Smooth muscle cell (in vitro differentiated cells): ENCODE data around the gene CEP55. TPM values are rescaled to one million over a fixed set of nuclear protein-coding genes. Genes with fewer than 3 reads are reported as not detected.

Experiments
- DNase-seq: peaks from one replicate; lab custom pipeline; 2025; ENCODE audit not compliant: unreplicated experiment; lab: John Stamatoyannopoulos, UW
- H2AFZ ChIP-seq: fragments of 200-600 bp; sonication (generic); 2 replicates; pipeline ENCODE4 v1.6.0; 2016; ENCODE audit warnings: antibody characterized with exemption, low read depth, mild to moderate bottlenecking
- H3F3A ChIP-seq: fragments of 200-600 bp; sonication (generic); 2 replicates; pipeline ENCODE4 v1.6.0; 2017; ENCODE audit warnings: antibody characterized with exemption, low read depth
- H3K27ac ChIP-seq: fragments of 200-600 bp; sonication (generic); 2 replicates; pipeline ENCODE4 v1.5.1; 2016; ENCODE audit warnings: low read depth, mild to moderate bottlenecking
- H3K27me3 ChIP-seq: fragments of 200-600 bp; sonication (generic); 2 replicates; pipeline ENCODE4 v1.6.1; 2016; ENCODE audit warnings: low read depth, mild to moderate bottlenecking
- H3K36me3 ChIP-seq: fragments of 200-600 bp; sonication (generic); 2 replicates; pipeline ENCODE4 v1.5.1; 2016; ENCODE audit warnings: low read depth
- H3K4me1 ChIP-seq: fragments of 200-600 bp; sonication (generic); 2 replicates; pipeline ENCODE4 v1.5.1; 2016; ENCODE audit warnings: low read depth
- H3K4me2 ChIP-seq: fragments of 200-600 bp; sonication (generic); 2 replicates; pipeline ENCODE4 v1.6.0; 2016; ENCODE audit warnings: mild to moderate bottlenecking
- H3K4me3 ChIP-seq: fragments of 200-600 bp; sonication (generic); 2 replicates; pipeline ENCODE4 v1.5.1; 2016; ENCODE audit warnings: mild to moderate bottlenecking
- H3K79me2 ChIP-seq: fragments of 200-600 bp; sonication (generic); 2 replicates; pipeline ENCODE4 v1.6.0; 2016; ENCODE audit warnings: low read depth, mild to moderate bottlenecking
- H3K9ac ChIP-seq: fragments of 200-600 bp; sonication (generic); 2 replicates; pipeline ENCODE4 v1.6.0; 2016; ENCODE audit warnings: low read depth
- H3K9me3 ChIP-seq: fragments of 200-600 bp; sonication (generic); replicated peaks from 2 replicates; pipeline ENCODE4 v1.5.1; 2016; ENCODE audit warnings: low read depth
- H4K20me1 ChIP-seq: fragments of 200-600 bp; sonication (generic); 2 replicates; pipeline ENCODE4 v1.6.0; 2016; ENCODE audit warnings: low read depth
- WGBS: methylation state at CpG from one replicate; pipeline ENCODE4 v1.1.7; 2016; ENCODE audit warnings: low lambda C conversion rate; 5-methylcytosine and 5-hydroxymethylcytosine counted together
- polyA plus RNA-seq: library from polyadenylated mRNA; unstranded; fragments of >200 nt; fragmentation: Nextera tagmentation; extraction: Ambion mirVana; gene quantifications from 2 replicates; pipeline ENCODE4 v1.2.1, GENCODE V29; 2016
- total RNA-seq: library from RNA; depleted of rRNA; stranded (reverse); fragments of >200 nt; gene quantifications from 2 replicates; pipeline ENCODE4 v1.2.3, GENCODE V29; 2014
- TF ChIP-seq, protein P1 (sequence below): fragments of 200-600 bp; sonication (generic); IDR thresholded peaks from 2 replicates; pipeline ENCODE4 v1.5.1; 2017; ENCODE audit warnings: borderline replicate concordance, mild to moderate bottlenecking, antibody characterized with exemption; ENCODE audit not compliant: insufficient read depth, poor library complexity, severe bottlenecking

The CEP55 gene
- total and polyA plus RNA-seq, 2 experiments from 2014 or later, result 6.8 to 9.3 TPM

DNA sequence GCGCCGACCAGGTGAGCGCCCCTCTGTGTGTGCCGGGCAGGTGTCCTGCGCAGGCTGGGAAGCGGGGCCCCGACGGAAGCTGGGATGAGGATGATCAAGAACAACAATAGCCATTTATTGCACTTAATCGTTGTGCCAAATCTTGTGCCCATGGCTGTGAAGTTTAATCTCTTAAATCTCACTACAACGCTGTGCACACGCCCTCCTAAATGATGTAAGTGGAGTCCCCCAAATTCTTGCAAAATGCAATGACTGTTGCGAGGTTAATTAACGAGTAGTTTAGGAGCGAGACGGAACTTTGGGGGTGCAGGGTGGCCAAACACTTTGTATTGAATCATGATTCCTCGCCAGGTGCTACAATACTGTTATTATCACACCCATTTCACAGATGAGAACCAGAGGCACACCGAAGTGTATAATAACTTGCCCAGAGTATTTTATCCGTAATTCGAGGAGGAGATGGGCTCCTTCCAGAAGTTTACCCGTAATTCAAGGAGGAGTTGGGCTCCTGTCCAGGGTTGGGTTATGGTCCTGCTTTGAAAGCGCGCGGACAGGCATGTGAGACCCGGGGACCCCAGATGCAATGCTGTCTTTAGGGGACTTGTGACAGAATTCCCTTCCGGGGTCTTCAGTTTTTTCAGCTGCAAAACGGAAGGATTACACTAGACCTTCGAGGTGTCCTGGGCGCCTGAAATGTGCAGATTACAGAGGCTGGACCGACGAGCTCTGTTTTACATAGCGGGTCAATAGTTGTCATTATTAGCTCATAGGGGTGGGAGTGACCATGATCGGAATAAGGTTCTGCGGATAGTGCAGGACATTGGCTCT lies 71.1 kb downstream of the CEP55 start:
- H3K4me1 ChIP-seq, result peaks cover 4% of the 10 kb centered on the region
- TF ChIP-seq, protein P1, sequence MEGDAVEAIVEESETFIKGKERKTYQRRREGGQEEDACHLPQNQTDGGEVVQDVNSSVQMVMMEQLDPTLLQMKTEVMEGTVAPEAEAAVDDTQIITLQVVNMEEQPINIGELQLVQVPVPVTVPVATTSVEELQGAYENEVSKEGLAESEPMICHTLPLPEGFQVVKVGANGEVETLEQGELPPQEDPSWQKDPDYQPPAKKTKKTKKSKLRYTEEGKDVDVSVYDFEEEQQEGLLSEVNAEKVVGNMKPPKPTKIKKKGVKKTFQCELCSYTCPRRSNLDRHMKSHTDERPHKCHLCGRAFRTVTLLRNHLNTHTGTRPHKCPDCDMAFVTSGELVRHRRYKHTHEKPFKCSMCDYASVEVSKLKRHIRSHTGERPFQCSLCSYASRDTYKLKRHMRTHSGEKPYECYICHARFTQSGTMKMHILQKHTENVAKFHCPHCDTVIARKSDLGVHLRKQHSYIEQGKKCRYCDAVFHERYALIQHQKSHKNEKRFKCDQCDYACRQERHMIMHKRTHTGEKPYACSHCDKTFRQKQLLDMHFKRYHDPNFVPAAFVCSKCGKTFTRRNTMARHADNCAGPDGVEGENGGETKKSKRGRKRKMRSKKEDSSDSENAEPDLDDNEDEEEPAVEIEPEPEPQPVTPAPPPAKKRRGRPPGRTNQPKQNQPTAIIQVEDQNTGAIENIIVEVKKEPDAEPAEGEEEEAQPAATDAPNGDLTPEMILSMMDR, result no peak
- H3K9me3 ChIP-seq, result no peaks in the 10 kb centered on the region
- no peak overlapping the region for H2AFZ ChIP-seq
- no peak overlapping the region for H3K27ac ChIP-seq
- H4K20me1 ChIP-seq, result no peaks in the 10 kb centered on the region
- no peaks in the 10 kb centered on the region for H3K79me2 ChIP-seq
- no peak overlapping the region for H3K9ac ChIP-seq
- 24% methylated on average over 33 of the region's 33 CpGs for WGBS
- no peak overlapping the region for H3K4me2 ChIP-seq
- H3K4me3 ChIP-seq, result no peak overlapping the region
- no peak for DNase-seq
- peaks cover 89% of the 10 kb centered on the region for H3K27me3 ChIP-seq
- H3K36me3 ChIP-seq, result no peaks in the 10 kb centered on the region
- H3F3A ChIP-seq, result no peaks in the 10 kb centered on the region

DNA sequence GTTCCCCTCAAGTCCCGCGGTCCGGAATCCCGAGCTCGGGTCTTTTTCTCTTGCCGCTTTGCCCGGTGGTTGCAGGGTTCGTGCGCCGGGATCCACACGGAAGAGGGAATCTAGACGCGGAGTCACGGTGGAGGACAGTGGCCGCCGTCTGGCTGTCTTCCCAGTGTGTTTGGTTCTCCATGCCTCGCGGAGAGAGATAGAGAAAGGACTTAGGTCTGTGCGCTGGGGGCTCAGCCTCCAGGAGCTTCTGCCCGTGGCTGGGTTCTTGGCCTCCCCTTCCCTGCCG lies 71.6 kb downstream of the CEP55 start:
- Histone ChIP-seq H3K36me3 (no peaks in the 10 kb centered on the region), H3K9me3 (no peaks in the 10 kb centered on the region), H3K4me1 (peaks cover 4% of the 10 kb centered on the region), H3K79me2 (no peaks in the 10 kb centered on the region), H4K20me1 (no peaks in the 10 kb centered on the region), H3K27me3 (peaks cover 93% of the 10 kb centered on the region), H3K9ac (no peak overlapping the region), H3K4me2 (no peak overlapping the region), H3F3A (no peaks in the 10 kb centered on the region), H2AFZ (no peak overlapping the region), H3K27ac (no peak overlapping the region), H3K4me3 (no peak overlapping the region)
- DNase-seq, result no peak
- 16% methylated on average over 21 of the region's 21 CpGs for WGBS
- TF ChIP-seq, protein P1, result no peak

DNA sequence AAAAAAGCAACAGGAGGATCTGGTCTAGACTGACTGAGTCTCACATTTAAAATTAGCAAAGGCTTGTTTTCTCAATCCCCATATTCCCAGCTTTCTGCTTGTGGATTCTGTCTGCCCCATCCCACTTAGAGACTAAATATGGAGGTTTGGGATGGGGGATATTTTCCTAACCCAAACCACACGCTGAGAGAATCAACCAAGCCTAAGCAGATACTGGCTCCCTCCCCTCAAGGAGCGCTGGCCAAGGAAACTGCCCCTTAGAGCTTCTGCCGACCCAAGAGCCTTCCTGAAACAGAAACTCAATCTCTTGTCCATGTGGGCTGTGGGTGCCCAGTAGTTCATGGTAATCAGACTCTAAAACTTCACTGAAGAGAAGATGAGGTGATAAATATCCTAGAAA lies 74.0 kb downstream of the CEP55 start:
- Histone ChIP-seq H3K36me3 (no peaks in the 10 kb centered on the region), H3K4me3 (no peak overlapping the region), H3K79me2 (no peaks in the 10 kb centered on the region), H3K4me1 (peaks cover 4% of the 10 kb centered on the region), H2AFZ (no peak overlapping the region), H3K9ac (no peak overlapping the region), H3K9me3 (no peaks in the 10 kb centered on the region), H3K27me3 (peaks cover 91% of the 10 kb centered on the region), H3K27ac (no peak overlapping the region), H3K4me2 (no peak overlapping the region), H4K20me1 (no peaks in the 10 kb centered on the region), H3F3A (no peaks in the 10 kb centered on the region)
- DNase-seq, result no peak
- 46% methylated on average over 3 of the region's 3 CpGs for WGBS
- TF ChIP-seq, protein P1, result no peak

DNA sequence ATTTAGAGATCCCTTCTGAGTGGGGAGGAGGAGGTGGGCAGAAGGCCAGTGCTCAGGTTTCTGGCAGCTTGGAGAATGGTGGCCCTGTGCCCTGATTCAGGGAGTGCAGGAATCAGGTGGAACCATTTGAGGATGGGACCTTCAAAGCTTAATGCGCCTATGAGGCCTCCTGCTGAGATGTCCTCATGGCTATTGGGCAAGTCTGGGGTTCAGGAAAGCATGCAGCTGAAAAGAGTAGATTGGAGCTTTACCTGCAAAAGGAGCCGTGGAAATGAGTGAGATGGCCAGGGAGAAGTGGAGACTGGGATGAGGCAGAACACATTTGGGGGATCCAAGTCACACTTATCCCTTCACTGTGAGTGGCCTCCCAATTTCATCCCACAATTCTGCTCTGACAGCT lies 76.2 kb downstream of the CEP55 start:
- Histone ChIP-seq H3K4me3 (no peak overlapping the region), H3F3A (no peaks in the 10 kb centered on the region), H3K79me2 (no peaks in the 10 kb centered on the region), H3K4me2 (no peak overlapping the region), H3K27ac (no peak overlapping the region), H3K36me3 (no peaks in the 10 kb centered on the region), H3K9ac (no peak overlapping the region), H3K27me3 (peaks cover 73% of the 10 kb centered on the region), H2AFZ (no peak overlapping the region), H3K4me1 (no peaks in the 10 kb centered on the region), H3K9me3 (no peaks in the 10 kb centered on the region), H4K20me1 (no peaks in the 10 kb centered on the region)
- 97% methylated on average over 2 of the region's 2 CpGs for WGBS
- TF ChIP-seq, protein P1, result no peak
- no peak for DNase-seq
